K562 (cell line): ENCODE results near the gene C20orf173. TPM values are rescaled to one million over a fixed set of nuclear protein-coding genes. Genes with fewer than 3 reads are reported as not detected.

Experiments
- CBX2 ChIP-seq: fragments of 200-600 bp; sonication (generic); IDR thresholded peaks from one replicate; pipeline ENCODE4 v1.6.1; 2012; ENCODE audit warnings: mild to moderate bottlenecking, low read length, inconsistent platforms; ENCODE audit not compliant: insufficient read depth, poor library complexity, severe bottlenecking
- ELF2 ChIP-seq: fragments of 250-450 bp; sonication (Bioruptor Pico); IDR thresholded peaks from 2 replicates; pipeline ENCODE4 v1.5.0; 2021; ENCODE audit warnings: mild to moderate bottlenecking
- ETV1 ChIP-seq: fragments of 450-650 bp; conservative IDR thresholded peaks from 2 replicates; pipeline ENCODE4 v1.6.1; 2016; ENCODE audit warnings: missing genetic modification characterization, control low read depth, low read depth, missing compliant biosample characterization
- MEF2A ChIP-seq: IDR thresholded peaks from 2 replicates; pipeline ENCODE4 v1.6.1; 2011; ENCODE audit warnings: low read depth, mild to moderate bottlenecking, low read length, moderate library complexity; ENCODE audit not compliant: control insufficient read depth
- NCOA1 ChIP-seq: fragments of 450-650 bp; IDR thresholded peaks from 2 replicates; pipeline ENCODE4 v1.6.1; 2016; ENCODE audit warnings: low read depth
- NCOR1 ChIP-seq: fragments of 450-650 bp; IDR thresholded peaks from 2 replicates; pipeline ENCODE4 v1.6.1; 2016; ENCODE audit warnings: mild to moderate bottlenecking, moderate library complexity
- POU5F1 ChIP-seq: fragments of 150-350 bp; IDR thresholded peaks from 2 replicates; pipeline ENCODE4 v1.6.1; 2014; ENCODE audit warnings: borderline replicate concordance, low read length, low read depth, mild to moderate bottlenecking; ENCODE audit not compliant: partially characterized antibody
- SAP30 ChIP-seq: fragments of 200-600 bp; sonication (generic); IDR thresholded peaks from 2 replicates; pipeline ENCODE4 v1.6.1; 2012; ENCODE audit warnings: borderline replicate concordance, low read depth, mild to moderate bottlenecking, moderate library complexity, low read length, control low read depth, inconsistent platforms; ENCODE audit not compliant: insufficient read depth, poor library complexity, severe bottlenecking
- ZBTB17 ChIP-seq: fragments of 450-650 bp; formaldehyde crosslinking; IDR thresholded peaks from 2 replicates; pipeline ENCODE4 v1.4.0; 2020; ENCODE audit warnings: mild to moderate bottlenecking
- ZNF212 ChIP-seq: fragments of 450-650 bp; formaldehyde crosslinking; IDR thresholded peaks from 2 replicates; pipeline ENCODE4 v1.4.0; 2020; ENCODE audit warnings: mild to moderate bottlenecking
- ZNF717 ChIP-seq: fragments of 250-450 bp; sonication (Bioruptor Pico); IDR thresholded peaks from 2 replicates; pipeline ENCODE4 v1.5.0; 2021
- polyA plus RNA-seq, 8 experiments: library from polyadenylated mRNA; depleted of rRNA in 4 of 8; stranded (reverse) in 5 of 8; unstranded in 3 of 8; fragments of >200 nt; fragmentation: Nextera tagmentation in 2 of 8; fragmentation: Illumina TruSeq in 1 of 8; extraction: Ambion mirVana in 2 of 8; extraction: Trizol in 1 of 8; gene quantifications; 2 replicates each; pipeline versions ENCODE4 v1.2.1 to v1.2.3, GENCODE V29; 2011 to 2014; ENCODE audit warnings: inconsistent platforms in 1 of 8, missing spikeins in 1 of 8
- total RNA-seq, 7 experiments: library from RNA; depleted of rRNA in 6 of 7; stranded (reverse); fragments of >200 nt in 6 of 7; fragmentation: Illumina TruSeq in 2 of 7; extraction: Trizol in 2 of 7; gene quantifications; 2 replicates each; pipeline versions ENCODE4 v1.2.1 to v1.2.3, GENCODE V29; 2011 to 2021; ENCODE audit warnings: low replicate concordance in 1 of 7
- TF ChIP-seq, protein P1 (sequence below): fragments of 200-800 bp; sonication (Bioruptor generic); IDR thresholded peaks from 2 replicates; pipeline ENCODE4 v1.6.1; 2017; ENCODE audit warnings: missing genetic modification characterization, missing compliant biosample characterization
- TF ChIP-seq, protein P2 (sequence below): fragments of 450-650 bp; IDR thresholded peaks from 2 replicates; pipeline ENCODE4 v1.6.1; 2018; ENCODE audit not compliant: partially characterized antibody
- TF ChIP-seq, protein P3 (sequence below): fragments of 200-400 bp; formaldehyde crosslinking; IDR thresholded peaks from 2 replicates; pipeline ENCODE4 v1.6.1; 2017; ENCODE audit warnings: mild to moderate bottlenecking, low read depth, low read length, moderate library complexity
- TF ChIP-seq, protein P4 (sequence below), 2 experiments: IDR thresholded peaks; 2 replicates each; pipeline ENCODE4 v1.6.1; 2011; ENCODE audit warnings: borderline replicate concordance in 1 of 2, control low read depth in 1 of 2, low read depth in 1 of 2, low read length in 1 of 2, mild to moderate bottlenecking in 1 of 2, mixed read lengths in 1 of 2, moderate library complexity in 1 of 2; ENCODE audit not compliant: insufficient read depth in 1 of 2, insufficient read length in 1 of 2, poor library complexity in 1 of 2, severe bottlenecking in 1 of 2; ENCODE audit errors: extremely low read depth in 1 of 2
- TF ChIP-seq, protein P5 (sequence below): sonication (generic); formaldehyde crosslinking; IDR thresholded peaks from 2 replicates; pipeline ENCODE4 v1.8.0; 2022; ENCODE audit warnings: missing genetic modification reagents, mild to moderate bottlenecking, moderate library complexity, borderline replicate concordance

Gene C20orf173
- total and polyA plus RNA-seq, 9 of the 15 experiments (the other 6 are each of a cell fraction or from before 2014, with no cell fraction given) = not detected

DNA sequence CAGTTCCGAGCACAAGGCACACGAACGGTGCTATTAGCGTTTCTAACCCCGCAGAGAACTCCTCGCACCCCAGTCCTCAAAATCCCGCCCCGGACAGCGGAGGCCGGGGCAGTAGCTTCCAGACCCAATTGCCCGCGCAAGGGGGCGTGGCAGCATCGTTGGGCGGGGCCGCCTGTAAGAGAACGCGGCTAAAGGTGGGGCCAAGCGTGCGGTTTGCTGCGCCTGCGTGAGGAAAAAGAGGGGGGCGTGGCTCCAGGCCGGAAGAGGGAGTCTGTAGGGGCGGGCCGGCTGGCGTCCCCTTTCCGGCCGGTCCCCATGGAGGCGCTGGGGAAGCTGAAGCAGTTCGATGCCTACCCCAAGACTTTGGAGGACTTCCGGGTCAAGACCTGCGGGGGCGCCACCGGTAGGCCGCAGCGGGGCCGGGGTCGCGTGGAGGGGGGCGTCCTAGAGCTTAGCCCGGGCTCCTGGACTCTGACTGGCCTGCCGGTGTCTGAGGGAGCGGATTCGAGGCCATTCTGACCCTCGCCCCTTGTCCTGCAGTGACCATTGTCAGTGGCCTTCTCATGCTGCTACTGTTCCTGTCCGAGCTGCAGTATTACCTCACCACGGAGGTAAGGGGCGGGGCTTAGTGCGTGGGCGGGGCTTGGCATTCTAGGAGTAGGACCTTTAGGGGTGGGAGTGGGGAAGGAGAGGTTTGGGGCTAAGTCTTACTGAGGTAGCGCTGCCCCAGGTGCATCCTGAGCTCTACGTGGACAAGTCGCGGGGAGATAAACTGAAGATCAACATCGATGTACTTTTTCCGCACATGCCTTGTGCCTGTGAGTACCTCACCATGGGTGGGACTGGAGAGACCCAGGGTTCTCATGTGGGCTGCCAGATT is 12.6 kb upstream of the C20orf173 start, which contains the start of gene ERGIC3 (continued):
- TF ChIP-seq, protein P1, sequence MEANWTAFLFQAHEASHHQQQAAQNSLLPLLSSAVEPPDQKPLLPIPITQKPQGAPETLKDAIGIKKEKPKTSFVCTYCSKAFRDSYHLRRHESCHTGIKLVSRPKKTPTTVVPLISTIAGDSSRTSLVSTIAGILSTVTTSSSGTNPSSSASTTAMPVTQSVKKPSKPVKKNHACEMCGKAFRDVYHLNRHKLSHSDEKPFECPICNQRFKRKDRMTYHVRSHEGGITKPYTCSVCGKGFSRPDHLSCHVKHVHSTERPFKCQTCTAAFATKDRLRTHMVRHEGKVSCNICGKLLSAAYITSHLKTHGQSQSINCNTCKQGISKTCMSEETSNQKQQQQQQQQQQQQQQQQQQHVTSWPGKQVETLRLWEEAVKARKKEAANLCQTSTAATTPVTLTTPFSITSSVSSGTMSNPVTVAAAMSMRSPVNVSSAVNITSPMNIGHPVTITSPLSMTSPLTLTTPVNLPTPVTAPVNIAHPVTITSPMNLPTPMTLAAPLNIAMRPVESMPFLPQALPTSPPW = peak; percentile 59
- TF ChIP-seq CBX2 = no peak
- TF ChIP-seq, protein P2, sequence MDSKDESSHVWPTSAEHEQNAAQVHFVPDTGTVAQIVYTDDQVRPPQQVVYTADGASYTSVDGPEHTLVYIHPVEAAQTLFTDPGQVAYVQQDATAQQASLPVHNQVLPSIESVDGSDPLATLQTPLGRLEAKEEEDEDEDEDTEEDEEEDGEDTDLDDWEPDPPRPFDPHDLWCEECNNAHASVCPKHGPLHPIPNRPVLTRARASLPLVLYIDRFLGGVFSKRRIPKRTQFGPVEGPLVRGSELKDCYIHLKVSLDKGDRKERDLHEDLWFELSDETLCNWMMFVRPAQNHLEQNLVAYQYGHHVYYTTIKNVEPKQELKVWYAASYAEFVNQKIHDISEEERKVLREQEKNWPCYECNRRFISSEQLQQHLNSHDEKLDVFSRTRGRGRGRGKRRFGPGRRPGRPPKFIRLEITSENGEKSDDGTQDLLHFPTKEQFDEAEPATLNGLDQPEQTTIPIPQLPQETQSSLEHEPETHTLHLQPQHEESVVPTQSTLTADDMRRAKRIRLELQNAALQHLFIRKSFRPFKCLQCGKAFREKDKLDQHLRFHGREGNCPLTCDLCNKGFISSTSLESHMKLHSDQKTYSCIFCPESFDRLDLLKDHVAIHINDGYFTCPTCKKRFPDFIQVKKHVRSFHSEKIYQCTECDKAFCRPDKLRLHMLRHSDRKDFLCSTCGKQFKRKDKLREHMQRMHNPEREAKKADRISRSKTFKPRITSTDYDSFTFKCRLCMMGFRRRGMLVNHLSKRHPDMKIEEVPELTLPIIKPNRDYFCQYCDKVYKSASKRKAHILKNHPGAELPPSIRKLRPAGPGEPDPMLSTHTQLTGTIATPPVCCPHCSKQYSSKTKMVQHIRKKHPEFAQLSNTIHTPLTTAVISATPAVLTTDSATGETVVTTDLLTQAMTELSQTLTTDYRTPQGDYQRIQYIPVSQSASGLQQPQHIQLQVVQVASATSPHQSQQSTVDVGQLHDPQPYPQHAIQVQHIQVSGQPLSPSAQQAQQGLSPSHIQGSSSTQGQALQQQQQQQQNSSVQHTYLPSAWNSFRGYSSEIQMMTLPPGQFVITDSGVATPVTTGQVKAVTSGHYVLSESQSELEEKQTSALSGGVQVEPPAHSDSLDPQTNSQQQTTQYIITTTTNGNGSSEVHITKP = no peak
- TF ChIP-seq, protein P3, sequence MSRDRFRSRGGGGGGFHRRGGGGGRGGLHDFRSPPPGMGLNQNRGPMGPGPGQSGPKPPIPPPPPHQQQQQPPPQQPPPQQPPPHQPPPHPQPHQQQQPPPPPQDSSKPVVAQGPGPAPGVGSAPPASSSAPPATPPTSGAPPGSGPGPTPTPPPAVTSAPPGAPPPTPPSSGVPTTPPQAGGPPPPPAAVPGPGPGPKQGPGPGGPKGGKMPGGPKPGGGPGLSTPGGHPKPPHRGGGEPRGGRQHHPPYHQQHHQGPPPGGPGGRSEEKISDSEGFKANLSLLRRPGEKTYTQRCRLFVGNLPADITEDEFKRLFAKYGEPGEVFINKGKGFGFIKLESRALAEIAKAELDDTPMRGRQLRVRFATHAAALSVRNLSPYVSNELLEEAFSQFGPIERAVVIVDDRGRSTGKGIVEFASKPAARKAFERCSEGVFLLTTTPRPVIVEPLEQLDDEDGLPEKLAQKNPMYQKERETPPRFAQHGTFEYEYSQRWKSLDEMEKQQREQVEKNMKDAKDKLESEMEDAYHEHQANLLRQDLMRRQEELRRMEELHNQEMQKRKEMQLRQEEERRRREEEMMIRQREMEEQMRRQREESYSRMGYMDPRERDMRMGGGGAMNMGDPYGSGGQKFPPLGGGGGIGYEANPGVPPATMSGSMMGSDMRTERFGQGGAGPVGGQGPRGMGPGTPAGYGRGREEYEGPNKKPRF = no peak
- peak; percentile 72 for TF ChIP-seq NCOA1
- TF ChIP-seq NCOR1 = no peak
- peak; percentile 83 for TF ChIP-seq ELF2 (CRISPR knock-in tag)
- TF ChIP-seq SAP30 = peak; percentile 81
- TF ChIP-seq, protein P4, sequence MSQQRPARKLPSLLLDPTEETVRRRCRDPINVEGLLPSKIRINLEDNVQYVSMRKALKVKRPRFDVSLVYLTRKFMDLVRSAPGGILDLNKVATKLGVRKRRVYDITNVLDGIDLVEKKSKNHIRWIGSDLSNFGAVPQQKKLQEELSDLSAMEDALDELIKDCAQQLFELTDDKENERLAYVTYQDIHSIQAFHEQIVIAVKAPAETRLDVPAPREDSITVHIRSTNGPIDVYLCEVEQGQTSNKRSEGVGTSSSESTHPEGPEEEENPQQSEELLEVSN (IDR thresholded peaks at IDR 0.05; ENCODE audit: borderline replicate concordance in 1 of 2, extremely low read depth in 1 of 2, insufficient read depth in 1 of 2, insufficient read length in 1 of 2, low read depth in 1 of 2, low read length in 1 of 2, poor library complexity in 1 of 2, severe bottlenecking in 1 of 2) = peak; percentile 67 to 94
- no peak for TF ChIP-seq ZBTB17 (CRISPR knock-in tag)
- TF ChIP-seq POU5F1 = peak; percentile 38
- no peak for TF ChIP-seq ZNF717 (CRISPR knock-in tag)
- TF ChIP-seq, protein P5, sequence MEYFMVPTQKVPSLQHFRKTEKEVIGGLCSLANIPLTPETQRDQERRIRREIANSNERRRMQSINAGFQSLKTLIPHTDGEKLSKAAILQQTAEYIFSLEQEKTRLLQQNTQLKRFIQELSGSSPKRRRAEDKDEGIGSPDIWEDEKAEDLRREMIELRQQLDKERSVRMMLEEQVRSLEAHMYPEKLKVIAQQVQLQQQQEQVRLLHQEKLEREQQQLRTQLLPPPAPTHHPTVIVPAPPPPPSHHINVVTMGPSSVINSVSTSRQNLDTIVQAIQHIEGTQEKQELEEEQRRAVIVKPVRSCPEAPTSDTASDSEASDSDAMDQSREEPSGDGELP (CRISPR knock-in tag) = peak; percentile 82
- TF ChIP-seq ZNF212 (CRISPR knock-in tag) = no peak
- peak; percentile 63 for TF ChIP-seq ETV1 (tag)
- no peak for TF ChIP-seq MEF2A
